SKM-1 (cell line): Measurements from ENCODE around the gene CACNA1D.

Experiments
- DNase-seq: peaks from one replicate; lab custom pipeline; 2025; ENCODE audit not compliant: unreplicated experiment; lab: John Stamatoyannopoulos, UW

The CACNA1D gene

DNA sequence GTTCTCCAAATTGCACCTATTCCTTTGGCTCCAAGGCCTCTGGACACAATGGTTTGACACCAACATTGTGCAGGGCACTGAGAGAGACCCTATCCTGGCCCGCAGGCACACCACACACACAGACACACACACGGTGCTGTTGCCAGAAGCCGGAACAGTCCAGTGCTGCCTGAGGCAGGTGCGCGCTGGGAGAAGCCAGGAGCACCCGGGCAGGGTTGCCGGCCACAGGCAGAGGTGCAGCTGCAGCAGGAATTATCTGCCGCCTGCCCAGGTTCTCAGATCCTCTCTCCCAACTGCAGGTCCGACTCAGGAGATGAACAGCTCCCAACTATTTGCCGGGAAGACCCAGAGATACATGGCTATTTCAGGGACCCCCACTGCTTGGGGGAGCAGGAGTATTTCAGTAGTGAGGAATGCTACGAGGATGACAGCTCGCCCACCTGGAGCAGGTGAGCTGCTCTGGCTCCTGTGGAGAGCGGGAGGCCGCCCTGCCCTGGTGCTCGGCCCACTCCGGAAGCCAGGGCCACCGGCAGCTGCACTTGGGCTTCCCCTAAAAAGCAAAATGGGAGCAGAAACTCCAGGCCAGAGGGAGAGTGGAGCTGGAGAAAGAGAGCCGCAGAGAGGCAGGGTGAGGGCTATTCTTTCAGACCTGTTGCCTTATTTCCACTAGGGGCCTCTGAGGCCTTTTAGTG lies 308.9 kb downstream of the CACNA1D start:
- no peak for DNase-seq

- DNase-seq, result no peak
Measured at GRCh38 chr3:53803816-53804695, 309.6 kb downstream of the CACNA1D start.

- no peak for DNase-seq
Measured at GRCh38 chr3:53804697-53805462, 310.5 kb downstream of the CACNA1D start.

DNA sequence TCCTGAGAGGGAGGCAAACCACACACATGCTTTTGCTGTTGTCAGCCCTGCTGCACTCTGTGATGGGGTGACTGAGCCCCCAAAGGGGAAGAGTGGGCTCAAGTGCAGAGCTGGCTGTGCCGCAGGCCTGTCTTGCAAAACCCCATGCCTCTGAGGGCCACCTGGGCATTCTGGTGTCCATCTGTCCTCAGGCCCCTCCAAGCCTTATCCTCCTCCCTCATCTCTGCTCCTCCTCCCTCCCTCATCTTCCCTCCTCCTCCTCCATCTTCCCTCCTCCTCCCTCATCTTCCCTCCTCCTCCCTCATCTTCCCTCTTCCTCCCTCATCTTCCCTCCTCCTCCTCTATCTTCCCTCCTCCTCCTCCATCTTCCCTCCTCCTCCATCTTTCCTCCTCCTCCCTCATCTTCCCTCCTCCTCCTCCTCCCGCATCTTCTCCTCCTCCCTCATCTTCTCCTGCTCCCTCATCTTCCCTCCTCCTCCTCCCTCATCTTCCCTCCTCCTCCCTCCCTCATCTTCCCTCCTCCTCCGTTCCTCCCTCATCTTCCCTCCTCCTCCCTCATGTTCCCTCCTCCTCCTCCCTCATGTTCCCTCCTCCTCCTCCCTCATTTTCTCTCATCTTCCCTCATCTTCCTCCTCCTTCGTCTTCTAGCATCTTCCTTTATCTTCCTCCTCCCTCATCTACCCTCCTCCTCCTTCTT lies 311.2 kb downstream of the CACNA1D start:
- no peak for DNase-seq

DNA sequence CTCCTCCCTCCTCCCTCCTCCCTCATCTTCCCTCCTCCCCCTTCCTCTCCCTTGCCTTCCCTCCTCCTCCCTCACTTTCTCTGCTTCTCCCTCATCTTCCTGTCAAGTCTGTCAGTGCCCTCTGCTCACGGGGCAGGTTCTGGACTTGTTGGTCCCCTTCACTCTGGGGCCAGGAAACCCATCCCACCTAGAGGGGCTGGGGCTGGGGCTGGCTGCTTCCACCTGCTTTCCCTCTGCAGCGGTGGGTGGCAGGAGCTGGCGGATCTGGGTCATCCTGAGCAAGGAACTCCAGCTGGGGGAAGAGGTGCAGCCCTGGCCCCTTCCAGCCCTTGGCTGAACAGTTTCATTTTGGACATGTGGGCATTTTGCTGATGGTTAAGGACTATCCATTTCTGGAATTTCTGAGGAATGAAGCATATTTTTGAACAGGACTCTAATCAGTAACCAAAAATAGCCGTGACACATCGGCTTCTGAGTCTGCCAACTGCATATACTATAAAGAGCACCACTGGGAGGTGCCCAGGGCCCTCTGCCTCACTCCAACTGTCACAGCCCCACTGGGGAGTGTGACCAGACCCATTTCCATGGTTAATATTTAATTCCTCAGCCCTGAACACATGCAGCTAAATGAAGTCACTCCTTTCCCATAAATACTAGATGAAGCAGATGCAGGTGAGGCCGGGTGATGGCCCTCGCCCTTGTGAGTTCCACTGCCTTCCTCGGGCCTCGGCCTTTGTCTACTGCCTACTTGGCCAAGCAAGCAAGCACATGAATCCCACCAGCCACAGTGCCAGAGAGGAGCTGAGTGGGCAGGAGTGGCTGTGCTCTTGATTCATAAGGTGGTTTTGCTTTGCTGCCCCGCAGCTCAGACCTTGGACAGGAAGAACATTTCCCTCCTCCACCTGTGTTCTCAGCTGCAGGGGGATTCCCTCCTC lies 312.0 kb downstream of the CACNA1D start:
- no peak for DNase-seq

GRCh38 chr3:53807117-53807810 lies 312.9 kb downstream of the CACNA1D start:
- no peak for DNase-seq

GRCh38 chr3:53808496-53808895 lies 314.1 kb downstream of the CACNA1D start:
- DNase-seq, result no peak

- no peak for DNase-seq
Measured at GRCh38 chr3:53809267-53809666, 314.9 kb downstream of the CACNA1D start.

GRCh38 chr3:53809764-53810400 lies 315.5 kb downstream of the CACNA1D start:
- DNase-seq, result no peak

DNA sequence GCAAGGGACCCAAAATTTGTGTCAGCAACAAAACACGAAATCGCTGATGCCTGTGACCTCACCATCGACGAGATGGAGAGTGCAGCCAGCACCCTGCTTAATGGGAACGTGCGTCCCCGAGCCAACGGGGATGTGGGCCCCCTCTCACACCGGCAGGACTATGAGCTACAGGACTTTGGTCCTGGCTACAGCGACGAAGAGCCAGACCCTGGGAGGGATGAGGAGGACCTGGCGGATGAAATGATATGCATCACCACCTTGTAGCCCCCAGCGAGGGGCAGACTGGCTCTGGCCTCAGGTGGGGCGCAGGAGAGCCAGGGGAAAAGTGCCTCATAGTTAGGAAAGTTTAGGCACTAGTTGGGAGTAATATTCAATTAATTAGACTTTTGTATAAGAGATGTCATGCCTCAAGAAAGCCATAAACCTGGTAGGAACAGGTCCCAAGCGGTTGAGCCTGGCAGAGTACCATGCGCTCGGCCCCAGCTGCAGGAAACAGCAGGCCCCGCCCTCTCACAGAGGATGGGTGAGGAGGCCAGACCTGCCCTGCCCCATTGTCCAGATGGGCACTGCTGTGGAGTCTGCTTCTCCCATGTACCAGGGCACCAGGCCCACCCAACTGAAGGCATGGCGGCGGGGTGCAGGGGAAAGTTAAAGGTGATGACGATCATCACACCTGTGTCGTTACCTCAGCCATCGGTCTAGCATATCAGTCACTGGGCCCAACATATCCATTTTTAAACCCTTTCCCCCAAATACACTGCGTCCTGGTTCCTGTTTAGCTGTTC lies 316.9 kb downstream of the CACNA1D start:
- no peak for DNase-seq

- DNase-seq, result no peak
Measured at GRCh38 chr3:53812434-53812833, 318.0 kb downstream of the CACNA1D start.

DNA sequence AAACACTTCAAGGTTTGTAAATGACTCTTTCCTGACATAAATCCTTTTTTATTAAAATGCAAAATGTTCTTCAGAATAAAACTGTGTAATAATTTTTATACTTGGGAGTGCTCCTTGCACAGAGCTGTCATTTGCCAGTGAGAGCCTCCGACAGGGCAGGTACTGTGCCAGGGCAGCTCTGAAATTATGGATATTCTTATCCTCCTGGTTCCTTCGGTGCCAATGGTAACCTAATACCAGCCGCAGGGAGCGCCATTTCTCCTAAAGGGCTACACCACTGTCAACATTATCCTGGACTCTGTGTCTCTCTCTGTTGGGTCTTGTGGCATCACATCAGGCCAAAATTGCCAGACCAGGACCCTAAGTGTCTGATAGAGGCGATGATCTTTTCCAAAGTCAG lies 318.8 kb downstream of the CACNA1D start:
- DNase-seq, result no peak

- DNase-seq, result no peak
Measured at GRCh38 chr3:53813876-53814275, 319.5 kb downstream of the CACNA1D start.

- DNase-seq, result no peak
Measured at GRCh38 chr3:53815067-53815466, 320.7 kb downstream of the CACNA1D start.

DNA sequence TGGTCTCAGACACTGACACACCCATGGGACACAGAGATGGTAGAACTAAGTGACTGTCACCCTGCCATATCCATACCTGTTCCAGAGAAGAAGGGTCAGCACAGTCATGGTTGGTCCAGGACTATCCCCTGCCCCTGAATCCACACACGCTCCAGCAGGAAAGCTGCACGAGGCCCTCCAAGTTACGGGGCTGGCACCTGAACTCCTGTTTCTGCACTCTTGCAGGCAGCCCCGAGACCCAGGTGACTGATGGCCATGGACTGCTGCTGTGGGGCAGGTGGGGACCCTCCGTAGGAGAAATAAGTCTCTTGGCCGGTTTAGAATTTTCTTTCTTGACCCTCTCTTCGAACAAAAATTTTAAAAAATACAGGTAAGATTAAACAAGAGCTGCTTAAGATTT lies 321.2 kb downstream of the CACNA1D start:
- no peak for DNase-seq

GRCh38 chr3:53816425-53816824 lies 322.0 kb downstream of the CACNA1D start:
- DNase-seq, result no peak

DNA sequence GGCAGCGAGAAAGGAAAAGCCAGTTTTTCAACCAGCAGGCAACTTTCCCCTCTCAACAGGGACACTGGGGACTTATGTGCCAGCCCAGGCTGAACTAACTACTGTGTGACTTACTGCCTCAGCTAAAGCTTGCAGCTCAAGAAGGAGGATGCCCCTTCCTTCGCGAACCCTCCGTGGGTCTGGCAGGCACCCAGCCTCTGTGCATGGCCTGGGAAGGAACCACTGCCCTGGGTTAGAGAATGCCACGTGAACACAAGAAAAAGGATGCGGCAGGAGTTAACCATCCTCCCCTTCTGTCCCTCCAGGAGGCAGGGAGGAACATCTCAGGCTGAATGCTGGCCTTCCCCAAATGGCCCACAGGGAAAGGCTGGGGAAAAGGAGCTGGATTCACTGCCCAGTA lies 322.8 kb downstream of the CACNA1D start:
- no peak for DNase-seq

GRCh38 chr3:53817809-53818208 lies 323.4 kb downstream of the CACNA1D start:
- DNase-seq, result no peak
